ENCODE data around the gene C9orf43.

Gene C9orf43

DNA sequence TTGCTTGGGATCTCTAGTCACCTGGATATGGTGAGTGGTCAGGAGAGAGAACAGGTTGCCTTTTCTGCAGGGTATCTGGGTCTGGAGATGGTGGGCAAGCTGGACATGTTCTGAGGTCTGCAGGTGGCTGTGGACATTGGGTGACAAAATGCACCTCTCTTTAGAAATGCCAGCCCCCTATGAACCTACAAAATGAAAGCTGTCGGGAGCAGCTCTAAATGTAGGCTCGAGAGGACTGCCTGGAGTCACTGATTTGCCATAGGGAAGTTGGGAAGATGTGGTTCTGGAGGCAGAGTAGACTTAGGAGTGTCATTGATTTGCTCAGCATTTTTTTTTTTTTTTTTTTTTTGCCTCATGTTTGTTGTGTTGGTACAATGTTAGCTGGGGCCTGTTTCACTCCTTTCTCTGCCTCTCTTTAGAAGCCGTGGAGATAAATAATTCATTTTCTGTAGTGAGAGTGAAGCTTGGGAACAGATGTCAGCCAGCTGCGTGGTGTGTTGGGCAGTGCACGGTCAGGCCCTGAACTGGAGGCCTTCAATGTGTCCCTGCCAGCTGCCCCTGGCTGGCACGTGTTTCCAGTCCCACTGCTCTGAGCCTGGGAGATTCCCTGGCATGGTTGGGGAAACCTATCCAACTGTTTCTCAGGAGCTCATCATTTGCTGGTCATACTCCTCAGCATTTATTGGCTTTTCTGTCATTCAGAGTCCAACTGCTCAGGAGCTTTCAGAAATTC, 58.3 kb downstream of the C9orf43 start:
- DNase-seq, result peak; percentile 60

DNA sequence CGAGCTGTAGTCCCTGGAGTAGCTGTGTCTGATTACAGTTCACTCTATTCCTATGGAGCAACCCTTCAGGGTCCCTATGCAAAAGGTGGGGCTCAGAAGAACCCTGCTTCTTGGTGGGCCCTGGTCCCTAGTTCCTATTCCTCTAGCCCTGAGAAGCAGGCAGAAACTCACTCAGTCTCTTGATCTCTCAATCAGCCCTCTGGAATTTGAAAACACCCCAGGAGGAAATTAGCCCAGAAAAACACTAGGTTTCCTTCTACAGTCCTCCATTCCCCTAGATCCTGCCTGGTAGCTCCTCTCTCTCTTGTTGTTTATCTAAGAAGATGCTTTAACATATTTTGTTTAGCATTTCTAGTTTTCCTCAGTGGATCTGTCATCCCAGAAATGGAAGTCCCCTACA, 60.6 kb downstream of the C9orf43 start:
- no peak for DNase-seq

DNA sequence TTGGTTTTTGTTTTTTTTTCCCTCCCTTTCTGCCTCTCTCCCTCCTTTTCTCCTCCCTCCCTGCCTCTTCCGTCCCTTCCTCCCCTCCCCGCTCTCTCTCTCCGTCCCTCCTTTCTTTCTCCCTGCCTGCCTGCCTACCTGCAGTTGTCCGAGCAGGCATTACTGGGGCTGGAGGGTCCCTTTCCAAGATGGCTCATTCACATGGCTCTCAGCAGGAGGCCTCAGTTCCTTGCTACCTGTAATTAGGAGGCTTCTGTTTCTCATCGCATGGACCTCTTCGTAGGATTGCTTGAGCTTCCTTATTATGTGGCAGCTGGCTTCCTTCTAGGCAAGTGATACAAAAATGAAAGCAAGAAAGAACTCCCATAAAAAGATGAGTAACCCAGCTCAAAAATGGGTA, 61.0 kb downstream of the C9orf43 start:
- no peak for DNase-seq

DNA sequence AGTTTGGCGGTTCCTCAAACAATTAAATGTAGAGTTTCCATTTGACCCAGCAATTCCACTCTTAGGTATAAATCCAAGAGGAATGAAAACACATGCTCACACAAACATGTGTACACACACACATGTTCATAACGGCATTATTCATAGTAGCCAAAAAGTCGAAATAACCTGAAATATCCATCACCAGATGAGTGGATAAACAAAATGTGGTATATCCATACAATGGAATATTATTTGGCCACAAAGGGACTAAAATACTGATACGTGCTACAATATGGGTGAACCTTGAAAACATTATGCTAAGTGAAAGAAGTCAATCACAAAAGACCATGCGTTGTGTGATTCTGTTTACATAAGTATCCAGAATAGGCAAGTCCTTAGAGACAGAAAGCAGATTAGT, 61.7 kb downstream of the C9orf43 start:
- no peak for DNase-seq

DNA sequence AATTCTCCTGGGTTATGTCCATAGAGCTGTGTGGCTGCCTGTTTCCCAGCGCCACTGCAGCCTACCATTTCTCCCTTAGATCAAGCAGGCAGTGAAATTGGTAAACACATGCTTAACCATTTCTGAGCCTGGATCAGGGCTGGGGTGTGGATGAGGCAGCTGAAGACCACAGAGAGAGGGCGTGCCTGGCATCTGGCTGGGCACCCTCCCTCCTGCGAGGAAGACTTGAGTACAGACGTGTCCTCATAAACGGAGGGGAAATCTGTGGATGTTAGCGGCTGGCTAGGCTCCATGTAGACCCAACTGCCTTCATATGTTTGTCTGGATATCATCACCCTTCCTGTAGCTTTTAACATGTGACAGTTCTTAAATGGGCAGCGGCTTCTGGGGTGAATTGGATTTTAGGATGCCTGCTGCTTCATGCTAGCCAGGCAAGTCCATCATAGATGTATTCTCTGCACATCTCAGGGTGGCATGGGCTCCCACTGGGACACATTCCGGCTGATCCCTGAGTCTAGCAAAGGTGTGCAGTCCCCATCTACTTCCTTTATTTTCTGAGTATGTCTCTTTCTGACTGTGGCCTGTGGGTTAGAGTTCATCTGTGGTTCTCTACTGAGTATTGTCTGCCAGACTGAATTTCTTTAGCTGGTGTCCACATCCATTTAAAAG, 63.9 kb downstream of the C9orf43 start:
- DNase-seq, result no peak

DNA sequence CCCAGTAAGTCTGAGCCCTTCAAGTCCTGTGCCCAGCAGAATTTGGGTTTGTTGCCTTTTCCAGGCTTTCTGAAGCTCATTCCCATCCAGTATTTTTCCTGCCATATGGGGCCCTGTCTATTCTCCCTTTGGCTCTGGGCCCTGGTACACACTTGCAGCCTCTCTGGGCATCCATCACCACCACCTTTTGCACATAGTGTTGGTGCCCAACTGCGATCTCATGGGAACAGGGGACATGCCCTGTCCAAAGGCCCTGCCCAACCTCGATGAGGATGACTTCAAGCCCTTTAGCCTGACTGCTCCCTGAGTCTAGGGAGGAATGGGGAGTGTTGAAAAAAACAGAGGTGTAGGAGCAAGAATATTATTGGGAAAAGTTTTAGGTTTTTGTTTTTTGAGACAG, 64.5 kb downstream of the C9orf43 start:
- no peak for DNase-seq

DNA sequence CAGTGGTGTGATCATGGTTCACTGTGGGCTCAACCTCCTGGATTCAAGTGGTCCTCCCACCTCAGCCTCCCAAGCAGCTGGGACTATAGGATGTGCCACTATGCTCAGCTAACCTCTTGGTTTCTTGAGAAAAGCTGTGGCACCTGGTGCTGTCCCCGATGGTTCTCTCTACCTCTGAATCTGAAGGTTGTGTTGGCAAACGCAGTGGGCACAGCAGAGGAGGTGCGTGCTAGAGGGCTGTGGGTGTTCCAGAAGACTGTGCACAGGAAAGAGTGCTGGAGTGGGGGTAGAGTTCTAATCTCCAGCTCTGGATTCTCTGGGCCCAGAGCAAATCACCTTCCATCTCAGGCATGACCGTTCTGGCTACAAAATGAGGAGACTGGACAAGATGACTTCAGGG, 65.4 kb downstream of the C9orf43 start:
- no peak for DNase-seq

DNA sequence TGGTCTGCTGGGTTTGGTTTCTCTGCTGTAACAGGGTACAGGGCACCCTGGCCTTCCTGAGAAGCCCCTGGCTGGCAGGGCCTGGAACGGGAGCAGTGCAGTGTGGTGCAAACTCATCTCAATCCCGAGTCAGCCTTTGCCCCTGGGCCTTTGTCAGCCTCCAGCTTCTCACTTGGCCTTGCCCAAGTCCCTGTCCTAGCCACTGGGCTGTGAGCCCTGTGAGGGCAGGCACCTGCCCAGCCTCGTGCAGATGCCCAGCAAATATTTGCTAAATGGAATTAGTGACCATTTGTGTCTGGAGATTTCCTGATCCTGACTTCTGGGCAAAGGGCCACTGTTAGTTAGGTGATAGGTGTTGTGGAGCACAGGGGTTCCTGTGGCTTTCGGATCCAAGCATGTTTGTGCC, 66.0 kb downstream of the C9orf43 start:
- DNase-seq, result no peak

DNA sequence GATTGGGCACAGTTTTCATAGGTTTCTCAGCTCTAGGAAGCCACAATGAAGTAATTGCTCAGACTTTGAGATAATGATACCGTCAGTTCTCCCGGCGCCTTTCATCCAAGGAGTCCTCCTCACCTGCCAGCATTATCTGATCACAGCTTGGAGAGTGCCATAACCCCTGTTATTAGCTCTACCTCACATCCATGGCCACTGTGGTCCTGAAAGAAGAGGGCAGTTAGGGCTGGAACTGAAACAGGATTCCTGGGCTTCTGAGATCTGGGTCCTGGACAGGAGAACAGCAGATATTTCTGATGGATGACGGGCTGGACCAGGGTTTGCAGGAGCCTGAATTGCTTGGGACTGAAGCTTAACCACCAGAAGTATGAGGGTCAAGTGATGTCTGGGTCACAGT, 66.5 kb downstream of the C9orf43 start:
- no peak for DNase-seq

DNA sequence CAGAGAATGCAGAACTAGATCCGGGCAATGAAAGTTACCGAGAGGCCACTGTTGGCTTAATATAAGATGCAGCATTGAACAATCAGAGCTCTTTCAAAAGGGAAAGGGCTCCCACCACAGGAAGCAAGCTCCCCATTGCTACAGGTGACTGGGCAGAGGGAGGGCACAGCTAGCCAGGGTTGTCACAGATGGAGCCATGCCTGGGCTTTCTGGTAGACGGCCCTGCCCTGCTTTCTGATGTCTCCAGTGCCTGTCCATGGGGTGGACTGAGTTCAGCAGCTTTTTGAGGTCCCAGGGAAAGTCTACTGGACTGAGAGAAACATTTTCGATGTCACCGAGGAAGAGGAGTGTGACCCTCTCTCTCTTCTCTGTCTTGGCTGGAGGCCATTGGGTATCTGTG, 67.1 kb downstream of the C9orf43 start:
- no peak for DNase-seq

DNA sequence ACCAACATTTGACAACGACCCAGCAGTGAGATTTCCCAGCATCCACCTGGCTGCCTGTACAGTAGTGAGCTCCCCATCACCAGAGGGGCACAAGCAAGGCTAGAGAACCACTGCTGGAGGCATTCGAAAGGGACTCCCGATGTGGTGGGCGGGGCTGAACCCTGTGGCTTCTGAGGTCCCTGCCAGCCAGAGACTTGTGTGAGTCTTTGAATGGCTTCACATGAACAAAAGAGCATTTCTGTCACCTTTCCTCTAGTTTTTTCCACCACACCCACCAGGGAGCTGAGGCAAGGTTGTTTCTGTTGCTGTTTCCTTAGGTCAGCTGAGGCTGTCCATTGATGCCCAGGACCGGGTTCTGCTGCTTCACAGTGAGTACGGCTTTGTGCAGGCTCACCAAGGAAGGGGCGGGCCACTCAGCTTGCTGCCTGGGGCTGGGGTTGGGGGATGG, 68.7 kb downstream of the C9orf43 start:
- DNase-seq, result no peak
